DMS153 treated with DMSO at 0.1 percent for 48 hours (cell line): ENCODE measurements around the gene CD79B.
"Not testable (repeated sequence)": the region's sequence is repeated elsewhere in the genome, so short reads cannot be mapped to it uniquely, and the experiment has no call there.

Experiments used
- DNase-seq: peaks from one replicate; lab custom pipeline; 2025; ENCODE audit not compliant: unreplicated experiment; lab: John Stamatoyannopoulos, UW

The CD79B gene

GRCh38 chr17:63915753-63916152 is 16.4 kb downstream of the CD79B start:
- DNase-seq = not testable (repeated sequence)

- no peak for DNase-seq
Measured at GRCh38 chr17:63914471-63914870, 17.7 kb downstream of the CD79B start.

- DNase-seq = no peak
Measured at GRCh38 chr17:63911657-63912100, 20.5 kb downstream of the CD79B start.

- DNase-seq = no peak
Measured at GRCh38 chr17:63911041-63911635, 21.0 kb downstream of the CD79B start, which contains the start of gene CSHL1. Gene CSHL1, minus strand, starts transcription at chr17:63911258. Its CDS starts 62 bp downstream, at chr17:63911196.

- no peak for DNase-seq
Measured at GRCh38 chr17:63910096-63910495, 22.0 kb downstream of the CD79B start.

- DNase-seq = not testable (repeated sequence)
Measured at GRCh38 chr17:63909586-63909985, 22.5 kb downstream of the CD79B start.

- DNase-seq = not testable (repeated sequence)
Measured at GRCh38 chr17:63907161-63907778, 24.9 kb downstream of the CD79B start.

- not testable (repeated sequence) for DNase-seq
Measured at GRCh38 chr17:63904796-63905195, 27.3 kb downstream of the CD79B start.

GRCh38 chr17:63903787-63904201 is 28.3 kb downstream of the CD79B start:
- DNase-seq = not testable (repeated sequence)

- DNase-seq = not testable (repeated sequence)
Measured at GRCh38 chr17:63901971-63902370, 30.2 kb downstream of the CD79B start.

- not testable (repeated sequence) for DNase-seq
Measured at GRCh38 chr17:63898899-63899798, 33.0 kb downstream of the CD79B start.

GRCh38 chr17:63896524-63897354 is 35.4 kb downstream of the CD79B start, which contains the start of gene CSH1:
Gene CSH1, minus strand, starts transcription at chr17:63896574. Its CDS starts 63 bp downstream, at chr17:63896511.
- DNase-seq = not testable (repeated sequence)

GRCh38 chr17:63894821-63895220 is 37.3 kb downstream of the CD79B start:
- not testable (repeated sequence) for DNase-seq

GRCh38 chr17:63894021-63894420 is 38.1 kb downstream of the CD79B start:
- DNase-seq = not testable (repeated sequence)

- DNase-seq = not testable (repeated sequence)
Measured at GRCh38 chr17:63892316-63893037, 39.7 kb downstream of the CD79B start.

GRCh38 chr17:63889026-63889848 is 42.9 kb downstream of the CD79B start:
- DNase-seq = peak; percentile 18

- DNase-seq = not testable (repeated sequence)
Measured at GRCh38 chr17:63885119-63885518, 47.0 kb downstream of the CD79B start.

GRCh38 chr17:63882626-63883126 is 49.5 kb downstream of the CD79B start:
- not testable (repeated sequence) for DNase-seq
